ENCODE data around the gene KLHL42.

The KLHL42 gene

GRCh38 chr12:27797301-27798025, 17.4 kb downstream of the KLHL42 start:
- Histone ChIP-seq H3K4me2 (no peak overlapping the region), H3K4me1 (no peaks in the 10 kb centered on the region), H3K9me3 (no peaks in the 10 kb centered on the region), H3K9ac (no peak overlapping the region), H4K20me1 (no peaks in the 10 kb centered on the region), H3K36me3 (peaks cover 84% of the 10 kb centered on the region), H3K4me3 (no peak overlapping the region), H3K27me3 (no peaks in the 10 kb centered on the region), H3K27ac (no peak overlapping the region)
- no peak for TF ChIP-seq Cebpa-rat (IDR thresholded peaks at IDR 0.05)

- H4K20me1 ChIP-seq: no peaks in the 10 kb centered on the region
Observed at GRCh38 chr12:27800819-27801218, 20.8 kb downstream of the KLHL42 start.

GRCh38 chr12:27801630-27802029, 21.6 kb downstream of the KLHL42 start:
- Histone ChIP-seq H3K27me3 (no peaks in the 10 kb centered on the region), H3K4me2 (no peak overlapping the region), H3K36me3 (peaks cover 46% of the 10 kb centered on the region), H4K20me1 (no peaks in the 10 kb centered on the region), H3K27ac (no peak overlapping the region), H3K4me1 (peaks cover 12% of the 10 kb centered on the region), H3K4me3 (no peak overlapping the region), H3K9me3 (no peaks in the 10 kb centered on the region), H3K9ac (no peak overlapping the region)
- TF ChIP-seq Cebpa-rat (IDR thresholded peaks at IDR 0.05): no peak

More at GRCh38 chr12:27800819-27801218, 20.8 kb downstream of the KLHL42 start:
- Histone ChIP-seq H3K27ac (no peak overlapping the region), H3K9me3 (no peaks in the 10 kb centered on the region), H3K27me3 (no peaks in the 10 kb centered on the region), H3K4me1 (peaks cover 12% of the 10 kb centered on the region), H3K4me2 (no peak overlapping the region), H3K36me3 (peaks cover 54% of the 10 kb centered on the region), H3K4me3 (no peak overlapping the region), H3K9ac (no peak overlapping the region)
- TF ChIP-seq Cebpa-rat (IDR thresholded peaks at IDR 0.05): no peak

GRCh38 chr12:27802511-27802910, 22.5 kb downstream of the KLHL42 start:
- Histone ChIP-seq H3K4me1 (peaks cover 12% of the 10 kb centered on the region), H3K36me3 (peaks cover 38% of the 10 kb centered on the region), H3K27ac (no peak overlapping the region), H3K4me3 (no peak overlapping the region), H3K9ac (no peak overlapping the region), H4K20me1 (no peaks in the 10 kb centered on the region), H3K27me3 (no peaks in the 10 kb centered on the region), H3K4me2 (no peak overlapping the region), H3K9me3 (no peaks in the 10 kb centered on the region)
- no peak for TF ChIP-seq Cebpa-rat (IDR thresholded peaks at IDR 0.05)

- Histone ChIP-seq H3K27ac (no peak overlapping the region), H3K4me1 (peaks cover 12% of the 10 kb centered on the region), H3K4me2 (no peak overlapping the region), H4K20me1 (no peaks in the 10 kb centered on the region), H3K36me3 (peaks cover 33% of the 10 kb centered on the region), H3K4me3 (no peak overlapping the region), H3K9me3 (no peaks in the 10 kb centered on the region), H3K9ac (no peak overlapping the region), H3K27me3 (no peaks in the 10 kb centered on the region)
- TF ChIP-seq Cebpa-rat (IDR thresholded peaks at IDR 0.05): no peak
Observed at GRCh38 chr12:27802936-27803335, 22.9 kb downstream of the KLHL42 start.

GRCh38 chr12:27805238-27805637, 25.2 kb downstream of the KLHL42 start:
- no peaks in the 10 kb centered on the region for H3K9me3 ChIP-seq
- peaks cover 15% of the 10 kb centered on the region for H3K36me3 ChIP-seq
- H3K27me3 ChIP-seq: no peaks in the 10 kb centered on the region
- TF ChIP-seq Cebpa-rat (IDR thresholded peaks at IDR 0.05): no peak
- H3K27ac ChIP-seq: no peak overlapping the region
- H4K20me1 ChIP-seq: no peaks in the 10 kb centered on the region
- no peak overlapping the region for H3K4me3 ChIP-seq
- no peak overlapping the region for H3K4me2 ChIP-seq
- no peak overlapping the region for H3K9ac ChIP-seq
- peaks cover 12% of the 10 kb centered on the region for H3K4me1 ChIP-seq

GRCh38 chr12:27806259-27806658, 26.2 kb downstream of the KLHL42 start:
- Histone ChIP-seq H4K20me1 (no peaks in the 10 kb centered on the region), H3K27ac (no peak overlapping the region), H3K36me3 (peaks cover 5% of the 10 kb centered on the region), H3K9me3 (no peaks in the 10 kb centered on the region), H3K4me1 (peaks cover 12% of the 10 kb centered on the region), H3K4me3 (no peak overlapping the region), H3K4me2 (no peak overlapping the region), H3K9ac (no peak overlapping the region), H3K27me3 (no peaks in the 10 kb centered on the region)
- TF ChIP-seq Cebpa-rat (IDR thresholded peaks at IDR 0.05): no peak

- TF ChIP-seq Cebpa-rat (IDR thresholded peaks at IDR 0.05): no peak
- no peaks in the 10 kb centered on the region for H3K27me3 ChIP-seq
Observed at GRCh38 chr12:27807063-27807703, 27.1 kb downstream of the KLHL42 start.

GRCh38 chr12:27808841-27809240, 28.8 kb downstream of the KLHL42 start:
- Histone ChIP-seq H4K20me1 (no peaks in the 10 kb centered on the region), H3K4me2 (no peak overlapping the region), H3K9ac (no peak overlapping the region), H3K4me1 (peaks cover 8% of the 10 kb centered on the region), H3K9me3 (no peaks in the 10 kb centered on the region), H3K27ac (no peak overlapping the region), H3K36me3 (no peaks in the 10 kb centered on the region), H3K4me3 (no peak overlapping the region), H3K27me3 (no peaks in the 10 kb centered on the region)
- no peak for TF ChIP-seq Cebpa-rat (IDR thresholded peaks at IDR 0.05)

More at GRCh38 chr12:27807063-27807703, 27.1 kb downstream of the KLHL42 start:
- Histone ChIP-seq H3K36me3 (no peaks in the 10 kb centered on the region), H3K4me1 (peaks cover 12% of the 10 kb centered on the region), H4K20me1 (no peaks in the 10 kb centered on the region), H3K4me3 (no peak overlapping the region), H3K27ac (no peak overlapping the region), H3K9me3 (no peaks in the 10 kb centered on the region), H3K9ac (no peak overlapping the region), H3K4me2 (no peak overlapping the region)

GRCh38 chr12:27810756-27811155, 30.7 kb downstream of the KLHL42 start:
- no peaks in the 10 kb centered on the region for H3K36me3 ChIP-seq
- no peak overlapping the region for H3K4me3 ChIP-seq
- no peaks in the 10 kb centered on the region for H4K20me1 ChIP-seq
- H3K27ac ChIP-seq: no peak overlapping the region
- no peak overlapping the region for H3K9ac ChIP-seq
- no peaks in the 10 kb centered on the region for H3K4me1 ChIP-seq
- H3K4me2 ChIP-seq: no peak overlapping the region
- H3K9me3 ChIP-seq: no peaks in the 10 kb centered on the region
- H3K27me3 ChIP-seq: no peaks in the 10 kb centered on the region
- TF ChIP-seq Cebpa-rat (IDR thresholded peaks at IDR 0.05): no peak
